Measurements from ENCODE around the gene MYL6.
"Not testable (repeated sequence)": the region's sequence is repeated elsewhere in the genome, so short reads cannot be mapped to it uniquely, and the experiment has no call there.

The MYL6 gene

GRCh38 chr12:56158029-56158925 lies at the start of gene MYL6:
TSS of gene MYL6 (plus strand) at chr12:56158359. CDS start at chr12:56158402, 43 bp downstream.
- DNase-seq (ENCODE audit: low read depth): peak; percentile 80

- DNase-seq (ENCODE audit: low read depth): no peak
Observed at GRCh38 chr12:56110571-56110970, 47.6 kb upstream of the MYL6 start.

GRCh38 chr12:56114084-56114483 lies 44.1 kb upstream of the MYL6 start:
- DNase-seq (ENCODE audit: low read depth): no peak

DNA sequence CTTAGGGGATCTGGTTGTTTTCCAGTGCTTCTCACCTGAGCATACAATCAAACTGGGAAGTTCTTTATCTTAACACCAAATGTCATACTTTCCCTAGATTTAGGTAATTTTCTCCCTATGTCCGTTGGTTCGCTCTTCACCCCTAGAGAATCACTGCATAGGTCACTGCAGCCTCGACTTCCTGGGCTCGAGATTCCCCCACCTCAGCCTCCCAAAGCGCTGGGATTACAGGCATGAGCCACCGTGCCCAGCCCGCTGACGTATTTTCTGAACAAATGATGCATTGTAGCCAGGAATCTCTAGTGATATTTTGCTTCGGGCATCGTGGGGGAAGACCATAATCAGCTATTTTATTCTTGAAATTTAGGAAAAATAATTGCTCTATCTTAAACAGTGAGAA lies 42.8 kb upstream of the MYL6 start:
- no peak for DNase-seq (ENCODE audit: low read depth)

- DNase-seq (ENCODE audit: low read depth): peak; percentile 89
Observed at GRCh38 chr12:56116267-56117081, 41.7 kb upstream of the MYL6 start, which contains the start of gene RPL41. TSS of gene RPL41 (plus strand) at chr12:56116633.

DNA sequence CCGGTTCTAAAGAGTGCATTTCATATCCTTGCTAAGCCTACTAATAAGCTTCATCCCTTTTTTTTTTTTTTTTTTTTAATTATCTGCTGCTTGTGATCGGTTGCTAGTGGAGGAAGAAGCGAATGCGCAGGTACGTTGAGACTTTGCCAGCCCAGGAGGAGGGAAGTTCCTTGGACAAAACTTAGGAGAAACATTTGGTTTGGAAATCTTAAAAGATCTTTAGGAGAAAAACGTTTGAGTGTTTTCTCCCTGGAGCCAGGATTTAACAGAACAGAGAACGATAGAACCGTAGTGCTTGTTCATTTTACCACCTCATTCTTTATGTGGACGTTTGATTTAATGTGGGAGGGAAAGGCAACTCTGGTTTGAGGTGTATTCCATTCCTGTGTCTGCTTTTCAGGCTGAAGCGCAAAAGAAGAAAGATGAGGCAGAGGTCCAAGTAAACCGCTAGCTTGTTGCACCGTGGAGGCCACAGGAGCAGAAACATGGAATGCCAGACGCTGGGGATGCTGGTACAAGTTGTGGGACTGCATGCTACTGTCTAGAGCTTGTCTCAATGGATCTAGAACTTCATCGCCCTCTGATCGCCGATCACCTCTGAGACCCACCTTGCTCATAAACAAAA lies 41.0 kb upstream of the MYL6 start:
- DNase-seq (ENCODE audit: low read depth): not testable (repeated sequence)

GRCh38 chr12:56117778-56118687 lies 40.1 kb upstream of the MYL6 start, which contains the start of gene ZC3H10:
TSS of gene ZC3H10 (plus strand) at chr12:56118266. CDS start at chr12:56120563, 2,297 bp downstream.
- DNase-seq (ENCODE audit: low read depth): peak; percentile 96

GRCh38 chr12:56118688-56119357 lies 39.3 kb upstream of the MYL6 start:
- DNase-seq (ENCODE audit: low read depth): no peak

- peak; percentile 29 for DNase-seq (ENCODE audit: low read depth)
Observed at GRCh38 chr12:56119361-56119796, 38.8 kb upstream of the MYL6 start.

GRCh38 chr12:56120158-56120846 lies 37.9 kb upstream of the MYL6 start:
- DNase-seq (ENCODE audit: low read depth): no peak

- DNase-seq (ENCODE audit: low read depth): no peak
Observed at GRCh38 chr12:56121204-56121870, 36.8 kb upstream of the MYL6 start.

DNA sequence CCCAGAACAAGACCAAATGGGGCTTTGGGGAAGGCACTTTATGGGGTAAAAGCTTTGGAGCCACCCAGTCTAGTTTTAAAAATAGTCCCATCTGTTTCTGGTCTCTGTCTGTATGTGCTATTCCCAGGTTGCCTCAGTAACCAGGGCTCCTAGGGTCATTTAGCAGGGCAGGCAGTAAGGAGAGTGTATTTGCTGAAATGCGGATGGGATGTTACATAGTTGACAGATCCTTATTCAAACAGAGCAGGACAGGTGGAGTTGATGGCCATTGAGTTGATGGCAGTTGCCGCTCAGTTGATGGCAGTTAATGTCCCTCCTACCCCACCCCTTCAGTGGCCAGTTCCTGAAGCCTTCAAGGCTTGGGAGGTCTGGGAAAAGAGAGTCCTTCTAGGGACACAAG lies 35.5 kb upstream of the MYL6 start:
- DNase-seq (ENCODE audit: low read depth): no peak

GRCh38 chr12:56124133-56124532 lies 34.0 kb upstream of the MYL6 start:
- no peak for DNase-seq (ENCODE audit: low read depth)

DNA sequence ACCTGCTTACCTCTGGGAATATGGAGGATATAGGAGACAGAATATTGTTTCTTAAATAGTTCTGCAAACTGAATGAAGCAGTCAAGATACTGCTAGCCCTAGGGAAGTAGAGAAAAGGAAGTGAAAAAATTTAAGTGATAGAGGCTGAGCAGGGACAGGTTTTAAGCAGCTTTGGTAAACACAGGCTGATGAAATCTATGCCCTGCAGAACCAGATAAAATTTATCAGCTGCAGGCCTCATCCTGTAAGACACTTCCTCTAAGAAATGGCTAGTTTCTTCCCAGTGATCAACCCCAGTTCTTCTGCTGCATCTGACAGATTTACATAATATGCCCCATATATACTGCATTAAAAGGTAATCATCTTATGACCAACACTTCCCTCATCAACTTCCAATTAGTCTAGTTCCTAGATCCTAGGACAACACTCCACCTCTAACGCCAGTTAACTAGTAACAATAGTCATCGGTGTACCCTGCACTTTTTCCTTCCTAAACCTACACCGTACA lies 31.4 kb upstream of the MYL6 start:
- DNase-seq (ENCODE audit: low read depth): no peak

- DNase-seq (ENCODE audit: low read depth): no peak
Observed at GRCh38 chr12:56127485-56127887, 30.7 kb upstream of the MYL6 start.

DNA sequence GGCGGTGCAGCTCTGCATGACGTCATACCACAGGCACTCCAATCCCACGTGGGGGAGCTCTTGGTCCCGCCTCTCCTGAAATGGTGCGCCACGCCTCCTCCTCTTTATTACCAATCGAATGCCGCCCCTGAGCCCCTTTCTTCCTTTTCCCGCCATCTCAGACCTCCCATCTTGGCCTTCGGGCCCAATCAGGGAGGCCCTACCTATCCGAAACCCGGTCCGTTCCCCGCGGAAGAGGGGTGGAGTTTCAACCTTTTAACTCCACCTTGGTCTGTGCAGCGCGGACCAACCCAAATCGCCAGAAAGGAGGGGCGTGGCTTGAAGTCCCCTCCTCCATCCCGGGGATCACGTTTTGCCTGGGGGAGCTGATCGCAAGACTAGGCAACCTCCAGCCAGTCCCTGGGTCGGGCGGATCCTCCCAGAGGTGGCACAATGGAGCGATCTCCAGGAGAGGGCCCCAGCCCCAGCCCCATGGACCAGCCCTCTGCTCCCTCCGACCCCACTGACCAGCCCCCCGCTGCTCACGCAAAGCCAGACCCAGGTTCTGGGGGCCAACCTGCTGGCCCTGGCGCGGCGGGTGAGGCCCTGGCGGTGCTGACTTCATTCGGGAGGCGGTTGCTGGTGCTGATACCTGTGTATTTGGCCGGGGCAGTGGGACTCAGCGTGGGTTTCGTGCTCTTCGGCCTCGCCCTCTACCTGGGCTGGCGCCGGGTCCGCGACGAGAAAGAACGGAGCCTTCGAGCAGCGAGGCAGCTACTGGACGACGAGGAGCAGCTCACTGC lies 30.1 kb upstream of the MYL6 start, which contains the start of gene ESYT1:
Gene ESYT1, plus strand, starts transcription at position 380 of the 782 bp plus-strand sequence. Its CDS starts 53 bp downstream, at position 433.
- peak; percentile 94 for DNase-seq (ENCODE audit: low read depth)

- peak; percentile 12 for DNase-seq (ENCODE audit: low read depth)
Observed at GRCh38 chr12:56128670-56129205, 29.4 kb upstream of the MYL6 start.
